ENCODE measurements around the gene LRCOL1. TPM values are rescaled to one million over a fixed set of nuclear protein-coding genes. Genes with fewer than 3 reads are reported as not detected.

The LRCOL1 gene
- total RNA-seq, 2 donors from 2014 or later, result not detected

GRCh38 chr12:132641811-132642650, 31.6 kb upstream of the LRCOL1 start:
- no peaks in the 10 kb centered on the region for H3K9me3 ChIP-seq (ENCODE audit: control insufficient read depth, low read length)
- Mint-ChIP-seq H3K36me3 (ENCODE audit: low read depth) (peaks cover 52% of the 10 kb centered on the region), H3K27ac (no peak overlapping the region), H3K4me3 (no peak overlapping the region), H3K4me1 (no peaks in the 10 kb centered on the region), H3K27me3 (ENCODE audit: insufficient read depth) (no peaks in the 10 kb centered on the region), H3K9me3 (no peaks in the 10 kb centered on the region)
- H3K9ac ChIP-seq (ENCODE audit: extremely low read depth, low read length, poor library complexity, severe bottlenecking), result no peak overlapping the region
- H3K36me3 ChIP-seq (ENCODE audit: control insufficient read depth, insufficient read depth, low read length), result peaks cover 76% of the 10 kb centered on the region
- no peaks in the 10 kb centered on the region for H3K4me1 ChIP-seq (ENCODE audit: control insufficient read depth, insufficient read depth, low read length)
- H3K4me3 ChIP-seq (ENCODE audit: low read length), result no peak overlapping the region
- TF ChIP-seq, protein P1, sequence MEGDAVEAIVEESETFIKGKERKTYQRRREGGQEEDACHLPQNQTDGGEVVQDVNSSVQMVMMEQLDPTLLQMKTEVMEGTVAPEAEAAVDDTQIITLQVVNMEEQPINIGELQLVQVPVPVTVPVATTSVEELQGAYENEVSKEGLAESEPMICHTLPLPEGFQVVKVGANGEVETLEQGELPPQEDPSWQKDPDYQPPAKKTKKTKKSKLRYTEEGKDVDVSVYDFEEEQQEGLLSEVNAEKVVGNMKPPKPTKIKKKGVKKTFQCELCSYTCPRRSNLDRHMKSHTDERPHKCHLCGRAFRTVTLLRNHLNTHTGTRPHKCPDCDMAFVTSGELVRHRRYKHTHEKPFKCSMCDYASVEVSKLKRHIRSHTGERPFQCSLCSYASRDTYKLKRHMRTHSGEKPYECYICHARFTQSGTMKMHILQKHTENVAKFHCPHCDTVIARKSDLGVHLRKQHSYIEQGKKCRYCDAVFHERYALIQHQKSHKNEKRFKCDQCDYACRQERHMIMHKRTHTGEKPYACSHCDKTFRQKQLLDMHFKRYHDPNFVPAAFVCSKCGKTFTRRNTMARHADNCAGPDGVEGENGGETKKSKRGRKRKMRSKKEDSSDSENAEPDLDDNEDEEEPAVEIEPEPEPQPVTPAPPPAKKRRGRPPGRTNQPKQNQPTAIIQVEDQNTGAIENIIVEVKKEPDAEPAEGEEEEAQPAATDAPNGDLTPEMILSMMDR (conservative IDR thresholded peaks at IDR 0.05), result no peak
- no peaks in the 10 kb centered on the region for H3K27me3 ChIP-seq (ENCODE audit: control insufficient read depth, insufficient read depth, low read length, poor library complexity, severe bottlenecking)
- H3K27ac ChIP-seq (ENCODE audit: low read depth, low read length), result no peak overlapping the region
- no peak for DNase-seq
- WGBS, 2 experiments (ENCODE audit: insufficient coverage in 1 of 2, insufficient read length in 1 of 2), result 96 to 97% methylated on average over 24 to 28 of the region's 28 CpGs

GRCh38 chr12:132640936-132641335, 30.6 kb upstream of the LRCOL1 start:
- no peak overlapping the region for H3K4me3 Mint-ChIP-seq
- Histone ChIP-seq H3K4me3 (ENCODE audit: low read length) (no peak overlapping the region), H3K27me3 (ENCODE audit: control insufficient read depth, insufficient read depth, low read length, poor library complexity, severe bottlenecking) (no peaks in the 10 kb centered on the region), H3K4me1 (ENCODE audit: control insufficient read depth, insufficient read depth, low read length) (no peaks in the 10 kb centered on the region), H3K27ac (ENCODE audit: low read depth, low read length) (no peak overlapping the region), H3K9me3 (ENCODE audit: control insufficient read depth, low read length) (no peaks in the 10 kb centered on the region), H3K9ac (ENCODE audit: extremely low read depth, low read length, poor library complexity, severe bottlenecking) (no peak overlapping the region), H3K36me3 (ENCODE audit: control insufficient read depth, insufficient read depth, low read length) (peaks cover 80% of the 10 kb centered on the region)
- TF ChIP-seq, protein P1 (conservative IDR thresholded peaks at IDR 0.05), result no peak
- H3K27ac Mint-ChIP-seq, result no peak overlapping the region
- WGBS, 2 experiments (ENCODE audit: insufficient coverage in 1 of 2, insufficient read length in 1 of 2), result 89 to 90% methylated on average over 8 to 10 of the region's 10 CpGs
- no peaks in the 10 kb centered on the region for H3K9me3 Mint-ChIP-seq
- peak; percentile 41 for DNase-seq
- peaks cover 53% of the 10 kb centered on the region for H3K36me3 Mint-ChIP-seq (ENCODE audit: low read depth)
- no peaks in the 10 kb centered on the region for H3K27me3 Mint-ChIP-seq (ENCODE audit: insufficient read depth)
- H3K4me1 Mint-ChIP-seq, result no peaks in the 10 kb centered on the region

GRCh38 chr12:132639956-132640520, 29.7 kb upstream of the LRCOL1 start:
- Histone ChIP-seq H3K4me3 (ENCODE audit: low read length) (no peak overlapping the region), H3K27ac (ENCODE audit: low read depth, low read length) (no peak overlapping the region), H3K9ac (ENCODE audit: extremely low read depth, low read length, poor library complexity, severe bottlenecking) (no peak overlapping the region), H3K9me3 (ENCODE audit: control insufficient read depth, low read length) (no peaks in the 10 kb centered on the region), H3K36me3 (ENCODE audit: control insufficient read depth, insufficient read depth, low read length) (peaks cover 81% of the 10 kb centered on the region), H3K4me1 (ENCODE audit: control insufficient read depth, insufficient read depth, low read length) (no peaks in the 10 kb centered on the region), H3K27me3 (ENCODE audit: control insufficient read depth, insufficient read depth, low read length, poor library complexity, severe bottlenecking) (no peaks in the 10 kb centered on the region)
- peak; percentile 42 for DNase-seq
- TF ChIP-seq, protein P1 (conservative IDR thresholded peaks at IDR 0.05), result no peak
- Mint-ChIP-seq H3K27me3 (ENCODE audit: insufficient read depth) (no peaks in the 10 kb centered on the region), H3K9me3 (no peaks in the 10 kb centered on the region), H3K36me3 (ENCODE audit: low read depth) (peaks cover 58% of the 10 kb centered on the region), H3K4me3 (no peak overlapping the region), H3K27ac (no peak overlapping the region), H3K4me1 (no peaks in the 10 kb centered on the region)
- 96 to 100% methylated on average over 5 to 12 of the region's 12 CpGs for WGBS, 2 experiments (ENCODE audit: insufficient coverage in 1 of 2, insufficient read length in 1 of 2)

Measured in endodermal cell (in vitro differentiated cells).